PC-3 (cell line): Measurements from ENCODE around the gene TRAF5. TPM values are rescaled to one million over a fixed set of nuclear protein-coding genes. Genes with fewer than 3 reads are reported as not detected.
A peak's percentile ranks its signal among the peaks of the same experiment; 100 is the strongest.

Experiments
- ATAC-seq: fragments of 200-7000 bp; cut with Tn5 transposase; 2 replicates; pipeline ENCODE4 v1.9.1; 2020; ENCODE audit warnings: mild to moderate bottlenecking, moderate library complexity
- BruUV-seq: library from RNA; stranded (reverse); fragments of 400-500 nt; replicated peaks from 2 replicates; lab custom pipeline; 2021; lab: Mats Ljungman, UMichigan
- CTCF ChIA-PET: fragments of 300-600 bp; sonication (Branson Sonifier 250); formaldehyde crosslinking; loops from one replicate; lab custom pipeline; 2022; ENCODE audit warnings: antibody characterized with exemption; lab: Charles Lee
- POLR2A ChIA-PET: fragments of 300-600 bp; sonication (Branson Sonifier 250); formaldehyde crosslinking; loops from one replicate; lab custom pipeline; 2022; ENCODE audit warnings: antibody characterized with exemption; ENCODE audit not compliant: unreplicated experiment; lab: Charles Lee
- DNase-seq: peaks from one replicate; pipeline ENCODE4 v3.0.0-alpha.2; 2015
- H2AFZ ChIP-seq: fragments of 300-600 bp; sonication (generic); 2 replicates; pipeline ENCODE4 v1.6.0; 2016; ENCODE audit warnings: antibody characterized with exemption, low read length
- H3F3A ChIP-seq: fragments of 300-600 bp; sonication (generic); one replicate; pipeline ENCODE4 v1.6.0; 2017; ENCODE audit warnings: antibody characterized with exemption, low read length, control low read depth, mild to moderate bottlenecking; ENCODE audit not compliant: unreplicated experiment
- H3K27ac ChIP-seq: fragments of 300-600 bp; sonication (generic); 2 replicates; pipeline ENCODE4 v1.5.1; 2016; ENCODE audit warnings: mild to moderate bottlenecking, low read length
- H3K27me3 ChIP-seq: fragments of 300-600 bp; sonication (generic); 2 replicates; pipeline ENCODE4 v1.6.1; 2016; ENCODE audit warnings: low read length, mixed read lengths
- H3K36me3 ChIP-seq: fragments of 300-600 bp; sonication (generic); 2 replicates; pipeline ENCODE4 v1.6.1; 2016; ENCODE audit warnings: low read depth, mixed run types, low read length, mixed read lengths
- H3K4me1 ChIP-seq: fragments of 300-600 bp; sonication (generic); 2 replicates; pipeline ENCODE4 v1.5.1; 2016; ENCODE audit warnings: low read length; ENCODE audit not compliant: insufficient read depth
- H3K4me2 ChIP-seq: fragments of 300-600 bp; sonication (generic); 2 replicates; pipeline ENCODE4 v1.6.0; 2016; ENCODE audit warnings: low read length
- H3K4me3 ChIP-seq: fragments of 300-600 bp; sonication (generic); 2 replicates; pipeline ENCODE4 v1.5.1; 2016; ENCODE audit warnings: mild to moderate bottlenecking, low read length, mixed read lengths
- H3K79me2 ChIP-seq: fragments of 300-600 bp; sonication (generic); 2 replicates; pipeline ENCODE4 v1.6.1; 2017; ENCODE audit warnings: low read length, mixed read lengths
- H3K9ac ChIP-seq: fragments of 300-600 bp; sonication (generic); 2 replicates; pipeline ENCODE4 v1.6.0; 2016; ENCODE audit warnings: mild to moderate bottlenecking, low read length
- H3K9me2 ChIP-seq: fragments of 300-600 bp; sonication (generic); replicated peaks from 2 replicates; pipeline ENCODE4 v1.6.1; 2016; ENCODE audit warnings: mixed run types, low read length, mixed read lengths
- H3K9me3 ChIP-seq: fragments of 300-600 bp; sonication (generic); 2 replicates; pipeline ENCODE4 v1.6.1; 2016; ENCODE audit warnings: low read length, mixed read lengths
- H4K20me1 ChIP-seq: fragments of 300-600 bp; sonication (generic); 2 replicates; pipeline ENCODE4 v1.6.1; 2016; ENCODE audit warnings: low read length, mixed read lengths
- CTCF ChIP-seq: fragments of 300-600 bp; sonication (generic); conservative IDR thresholded peaks from 2 replicates; pipeline ENCODE4 v1.5.1; 2017; ENCODE audit warnings: antibody characterized with exemption, low read depth, mild to moderate bottlenecking, low read length
- EZH2 ChIP-seq: fragments of 300-600 bp; sonication (generic); IDR thresholded peaks from one replicate; pipeline ENCODE4 v1.6.1; 2017; ENCODE audit warnings: antibody characterized with exemption, mild to moderate bottlenecking, low read length; ENCODE audit not compliant: unreplicated experiment
- EZH2phosphoT487 ChIP-seq: fragments of 300-600 bp; sonication (generic); IDR thresholded peaks from 2 replicates; pipeline ENCODE4 v1.6.1; 2018; ENCODE audit warnings: mild to moderate bottlenecking, antibody characterized with exemption, low read length, borderline replicate concordance
- intact Hi-C: fragments of 100-400 bp; cut with micrococcal nuclease; formaldehyde crosslinking; loops from 2 replicates; pipeline ENCODE4 v1.9.0; 2023
- total RNA-seq: library from RNA; depleted of rRNA; stranded (reverse); fragments of >200 nt; gene quantifications from 2 replicates; pipeline ENCODE4 v1.2.3, GENCODE V29; 2014

The TRAF5 gene
- total RNA-seq, 1 experiment from 2014 or later: 12.2 TPM

GRCh38 chr1:211352465-211352864 is 25.8 kb downstream of the TRAF5 start:
- H3K36me3 ChIP-seq: no peaks in the 10 kb centered on the region
- no peaks in the 10 kb centered on the region for H3K9me3 ChIP-seq
- no peaks in the 10 kb centered on the region for H3K4me1 ChIP-seq
- H3K27ac ChIP-seq: no peak overlapping the region
- DNase-seq: no peak
- ChIA-PET POLR2A (no interaction called here), CTCF (no interaction called here)
- no TSS peak for BruUV-seq
- no peaks in the 10 kb centered on the region for H4K20me1 ChIP-seq
- H2AFZ ChIP-seq: no peak overlapping the region
- H3K27me3 ChIP-seq: no peaks in the 10 kb centered on the region
- H3K79me2 ChIP-seq: no peaks in the 10 kb centered on the region
- intact Hi-C loops: no loop called here
- no peak for ATAC-seq
- H3K4me2 ChIP-seq: no peak overlapping the region
- no peak for TF ChIP-seq EZH2phosphoT487
- TF ChIP-seq CTCF: no peak
- TF ChIP-seq EZH2: no peak
- H3F3A ChIP-seq: no peaks in the 10 kb centered on the region
- H3K9me2 ChIP-seq: no peaks in the 10 kb centered on the region
- H3K9ac ChIP-seq: no peak overlapping the region
- no peak overlapping the region for H3K4me3 ChIP-seq

- ATAC-seq: peak; percentile 76
- Histone ChIP-seq H3K4me1 (no peaks in the 10 kb centered on the region), H3K27ac (no peak overlapping the region), H3K9ac (no peak overlapping the region), H3K36me3 (no peaks in the 10 kb centered on the region), H3K9me3 (no peaks in the 10 kb centered on the region), H3K79me2 (no peaks in the 10 kb centered on the region), H3K4me2 (no peak overlapping the region), H4K20me1 (no peaks in the 10 kb centered on the region), H3F3A (no peaks in the 10 kb centered on the region), H3K9me2 (no peaks in the 10 kb centered on the region), H3K4me3 (no peak overlapping the region), H3K27me3 (no peaks in the 10 kb centered on the region), H2AFZ (no peak overlapping the region)
- ChIA-PET POLR2A (no interaction called here), CTCF (no interaction called here)
- peak; percentile 63 for DNase-seq
- intact Hi-C loops: loop anchor here (1.0 kb wide), 1 partner anchor 30 kb away; no protein-coding TSS in a partner anchor
- BruUV-seq: no TSS peak
- TF ChIP-seq CTCF (peak; percentile 95), EZH2 (no peak)
These were observed 26.4 kb downstream of the TRAF5 start for GRCh38 chr1:211352985-211353515.

- no peaks in the 10 kb centered on the region for H3K9me3 ChIP-seq
- H3K9ac ChIP-seq: no peak overlapping the region
- H3K4me2 ChIP-seq: no peak overlapping the region
- H2AFZ ChIP-seq: no peak overlapping the region
- H4K20me1 ChIP-seq: no peaks in the 10 kb centered on the region
- H3F3A ChIP-seq: no peaks in the 10 kb centered on the region
- POLR2A ChIA-PET: no interaction called here
- intact Hi-C loops: loop anchor here (1.0 kb wide), 1 partner anchor 30 kb away; no protein-coding TSS in a partner anchor
- no peaks in the 10 kb centered on the region for H3K27me3 ChIP-seq
- CTCF ChIA-PET: no interaction called here
- no peaks in the 10 kb centered on the region for H3K4me1 ChIP-seq
- ATAC-seq: no peak
- no peaks in the 10 kb centered on the region for H3K36me3 ChIP-seq
- H3K27ac ChIP-seq: no peak overlapping the region
- BruUV-seq: no TSS peak
- no peak for TF ChIP-seq CTCF
- no peak for TF ChIP-seq EZH2
- TF ChIP-seq EZH2phosphoT487: no peak
- no peaks in the 10 kb centered on the region for H3K79me2 ChIP-seq
- no peaks in the 10 kb centered on the region for H3K9me2 ChIP-seq
- no peak overlapping the region for H3K4me3 ChIP-seq
- DNase-seq: no peak
These were observed 27.1 kb downstream of the TRAF5 start for GRCh38 chr1:211353562-211354212.
